HG03060 (cell line): ENCODE results near the gene ERCC6L2.

Source experiments
- ATAC-seq: cut with Tn5 transposase; IDR thresholded peaks from one replicate; pipeline ENCODE4 v1.9.1; 2021; ENCODE audit warnings: low read depth, moderate number of reproducible peaks; ENCODE audit not compliant: unreplicated experiment

Gene ERCC6L2

DNA sequence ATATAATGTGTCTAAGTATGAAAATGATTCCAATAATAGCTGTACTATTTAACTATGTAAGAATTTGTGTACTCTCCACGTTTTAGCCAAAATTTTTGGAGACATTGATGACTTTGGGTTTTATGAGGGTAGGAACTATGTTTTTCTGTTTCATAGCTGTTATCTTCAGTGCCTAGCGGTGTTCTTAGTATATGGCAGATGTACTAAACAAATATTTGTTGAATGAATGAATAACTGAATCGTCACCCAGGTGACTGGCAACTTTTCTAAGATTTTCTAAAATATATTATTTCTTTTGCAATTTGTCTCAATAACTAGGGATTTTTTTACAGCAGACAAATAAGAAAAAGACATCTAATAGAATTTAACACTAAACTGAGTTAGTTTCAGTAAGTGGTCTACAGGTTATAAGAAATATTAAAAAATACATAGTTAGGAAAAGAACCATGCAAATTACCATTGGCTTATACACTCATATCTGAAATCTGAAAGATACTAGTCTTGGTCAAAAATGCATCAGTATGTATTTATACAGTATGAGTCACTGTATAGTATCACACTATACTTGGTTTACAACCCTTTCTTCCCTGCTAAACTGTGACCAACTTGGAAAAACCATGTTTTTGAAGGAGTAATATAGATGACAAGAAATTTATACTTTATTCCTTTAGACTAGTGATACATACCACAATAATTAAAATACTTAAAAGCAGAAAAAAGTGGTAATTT, 10.5 kb upstream of the ERCC6L2 start:
- no peak for ATAC-seq

DNA sequence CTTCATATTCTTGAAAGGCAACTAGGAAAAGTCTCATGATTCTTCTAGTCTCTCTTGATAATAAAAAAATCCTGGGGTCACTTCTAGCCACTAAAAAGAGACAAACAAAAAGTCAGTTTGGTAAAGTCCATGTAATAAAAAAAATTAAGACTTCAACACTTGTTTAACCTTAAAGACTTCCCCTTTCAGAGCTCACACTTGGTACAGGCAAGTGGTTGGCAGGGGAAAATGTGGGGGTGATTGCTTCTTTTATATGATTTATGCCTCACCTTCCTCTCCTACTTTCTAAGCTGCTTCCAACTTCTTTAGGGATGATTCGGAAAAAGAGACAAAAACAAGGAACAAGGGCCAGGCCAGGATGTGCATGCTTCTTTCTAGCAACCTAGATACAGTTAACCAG, 5.1 kb upstream of the ERCC6L2 start:
- no peak for ATAC-seq

DNA sequence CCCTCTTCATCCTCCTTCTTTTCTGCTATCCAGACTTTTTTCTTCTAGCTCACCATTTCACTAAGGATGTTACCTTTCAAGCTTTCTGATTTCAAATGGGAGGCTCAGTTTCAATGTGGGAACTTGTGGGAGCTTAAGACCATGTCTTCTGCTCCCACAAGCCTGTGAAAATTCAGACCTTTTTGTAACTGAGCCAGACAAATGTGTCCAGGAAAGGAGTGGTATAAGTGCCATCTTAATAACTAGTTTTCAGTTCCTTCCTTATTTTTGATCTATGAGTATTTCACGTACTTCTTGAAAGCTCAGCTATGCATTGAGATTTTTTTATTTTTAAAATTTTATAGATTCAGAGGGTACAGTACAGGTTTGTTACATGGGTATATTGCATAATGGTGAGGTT, 4.6 kb upstream of the ERCC6L2 start:
- ATAC-seq: no peak

DNA sequence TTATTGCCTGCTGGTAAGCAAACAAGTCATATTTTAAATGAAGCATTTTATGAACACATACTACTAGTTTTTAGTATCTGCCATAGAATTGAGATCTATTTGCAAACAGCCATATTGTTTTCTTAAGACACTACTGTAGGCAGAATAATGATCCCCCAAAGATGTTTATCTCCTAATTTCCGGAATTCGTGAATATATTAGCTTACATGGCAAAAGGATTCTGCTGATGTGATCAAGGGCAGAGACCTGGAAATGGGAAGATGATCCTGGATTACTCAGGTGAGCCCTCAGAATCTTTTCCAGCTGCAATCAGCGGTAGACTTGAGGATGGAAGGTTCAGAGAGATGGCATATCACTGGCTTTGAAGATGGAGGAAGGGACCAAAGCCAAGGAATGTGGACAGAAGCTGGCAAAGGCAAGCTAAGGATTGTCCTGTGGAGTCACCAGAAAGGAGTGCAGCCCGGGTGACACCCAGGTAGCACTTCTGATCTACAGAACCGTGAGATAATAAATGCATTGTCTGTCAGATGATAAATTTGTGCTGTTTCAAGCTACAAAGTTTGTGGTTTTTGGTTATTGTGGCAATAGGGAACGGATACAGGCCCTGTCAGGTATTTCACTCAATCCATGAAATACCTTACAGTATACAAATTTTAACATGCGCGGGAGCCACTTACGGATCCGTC, 1.0 kb upstream of the ERCC6L2 start:
- no peak for ATAC-seq

DNA sequence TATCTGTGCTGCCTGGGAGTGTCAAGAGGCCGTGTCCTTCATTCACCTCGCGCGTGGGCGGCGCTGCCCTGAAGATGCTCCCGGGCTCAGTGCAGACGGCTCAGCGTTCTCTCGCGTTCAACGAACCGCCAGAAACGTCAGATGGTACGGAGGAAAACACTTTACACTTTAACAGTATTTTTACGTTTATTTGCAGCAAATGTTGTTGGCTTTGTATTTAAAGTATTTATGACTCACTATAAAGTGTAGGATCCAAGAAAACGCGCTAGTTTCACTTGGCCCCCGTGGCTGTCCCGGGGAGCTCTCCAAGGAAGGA, 544 bp upstream of the ERCC6L2 start:
- ATAC-seq: no peak

DNA sequence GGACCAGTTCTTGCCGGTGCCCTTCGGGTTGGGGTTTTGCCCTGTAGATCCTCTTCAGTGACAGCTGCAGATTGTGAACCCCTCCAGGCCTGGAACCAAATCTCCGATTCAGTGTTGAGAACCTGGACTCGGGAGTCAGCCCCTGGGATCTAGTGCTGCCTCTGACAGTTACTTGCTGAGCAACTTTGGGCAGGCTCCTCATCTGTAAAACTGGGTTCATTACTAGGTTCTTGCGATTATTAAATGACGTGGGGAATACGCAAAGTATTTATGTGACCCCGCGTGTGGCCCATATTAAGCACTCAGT, 600 bp downstream of the ERCC6L2 start:
- ATAC-seq: no peak

DNA sequence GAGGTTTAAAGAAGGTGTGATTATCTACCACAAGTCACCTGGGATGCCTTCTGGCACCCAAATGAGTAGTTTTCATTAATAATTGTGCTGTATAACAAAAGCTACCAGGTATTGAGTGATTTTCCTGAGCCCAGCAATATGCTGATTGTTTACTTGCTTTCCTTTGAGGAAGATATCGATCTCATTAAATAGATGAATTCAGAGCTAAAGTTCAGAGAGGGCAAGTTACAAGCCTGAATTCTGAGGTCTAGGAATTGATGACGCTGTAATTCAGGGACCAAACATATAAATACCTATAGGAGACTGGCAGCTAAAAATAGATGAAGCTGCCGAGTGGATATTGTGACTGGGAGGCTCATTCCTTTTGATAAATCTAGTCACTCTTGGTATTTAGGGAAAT, 1.1 kb downstream of the ERCC6L2 start:
- no peak for ATAC-seq

DNA sequence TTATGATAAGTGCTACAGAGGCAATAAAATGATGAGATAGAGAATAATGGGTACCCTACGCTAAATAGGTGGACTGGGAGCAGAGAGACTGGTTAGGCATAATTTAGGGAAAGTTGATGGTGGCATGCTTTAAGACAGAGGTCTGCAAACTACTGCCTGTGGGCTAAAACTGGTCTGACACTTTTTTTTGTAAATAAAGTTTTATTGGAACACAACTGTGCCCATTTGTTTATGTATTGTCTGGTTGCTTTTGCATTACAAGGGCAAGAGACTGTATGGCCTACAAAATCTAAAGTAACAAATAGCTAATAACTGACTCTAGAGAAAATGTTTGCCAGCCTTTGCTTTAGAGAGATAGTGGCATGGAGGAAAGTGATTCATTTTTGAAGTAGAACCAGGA, 2.5 kb downstream of the ERCC6L2 start:
- no peak for ATAC-seq

DNA sequence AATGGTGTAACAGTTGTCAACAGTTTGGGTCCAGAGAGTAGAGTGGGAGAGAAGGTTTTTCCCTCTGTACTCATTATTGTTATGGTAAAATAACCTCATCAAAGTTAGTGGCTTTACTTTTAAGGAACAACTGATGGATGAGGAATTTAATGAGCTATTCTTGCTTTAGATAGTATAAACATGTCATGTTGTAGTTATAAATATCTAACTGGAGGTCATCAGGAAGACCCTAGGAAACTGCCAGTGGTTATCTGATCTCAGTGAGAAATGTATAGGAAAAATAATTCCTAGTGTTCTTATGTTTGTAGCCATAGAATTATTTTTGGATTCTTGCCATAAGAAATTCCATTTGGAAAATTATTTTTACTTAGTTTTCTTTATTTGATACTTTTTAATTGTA, 4.1 kb downstream of the ERCC6L2 start:
- no peak for ATAC-seq

DNA sequence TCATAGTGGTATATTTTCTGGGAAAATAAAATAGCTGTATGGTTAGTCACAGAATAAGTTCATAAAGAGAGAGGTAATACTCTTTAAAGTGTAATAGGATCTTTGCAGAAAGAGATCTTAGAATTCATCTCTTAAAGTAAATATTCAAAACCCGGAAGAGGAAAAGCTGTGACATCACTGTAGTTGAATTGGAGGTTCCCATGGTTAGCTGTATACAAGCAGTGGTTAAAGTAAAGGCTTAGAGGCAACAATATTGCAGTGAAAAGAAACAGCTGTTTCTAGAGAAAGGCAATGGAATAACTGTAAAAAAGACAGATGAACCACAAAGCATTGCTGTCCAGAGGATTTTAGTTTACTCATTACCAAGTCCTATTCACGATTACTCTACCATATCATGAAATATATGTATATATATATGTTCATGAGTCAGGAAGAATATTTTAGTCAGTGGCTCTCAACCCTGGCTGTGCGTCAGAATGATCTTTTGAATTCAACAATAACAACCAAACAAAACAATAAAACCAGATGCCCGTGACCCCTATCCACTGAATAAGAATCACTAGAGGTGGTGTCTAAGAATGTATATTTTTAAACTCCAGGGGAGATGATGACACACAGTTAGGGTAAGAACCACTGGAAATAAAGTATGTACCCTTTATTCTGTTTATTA, 4.7 kb downstream of the ERCC6L2 start:
- ATAC-seq: no peak

DNA sequence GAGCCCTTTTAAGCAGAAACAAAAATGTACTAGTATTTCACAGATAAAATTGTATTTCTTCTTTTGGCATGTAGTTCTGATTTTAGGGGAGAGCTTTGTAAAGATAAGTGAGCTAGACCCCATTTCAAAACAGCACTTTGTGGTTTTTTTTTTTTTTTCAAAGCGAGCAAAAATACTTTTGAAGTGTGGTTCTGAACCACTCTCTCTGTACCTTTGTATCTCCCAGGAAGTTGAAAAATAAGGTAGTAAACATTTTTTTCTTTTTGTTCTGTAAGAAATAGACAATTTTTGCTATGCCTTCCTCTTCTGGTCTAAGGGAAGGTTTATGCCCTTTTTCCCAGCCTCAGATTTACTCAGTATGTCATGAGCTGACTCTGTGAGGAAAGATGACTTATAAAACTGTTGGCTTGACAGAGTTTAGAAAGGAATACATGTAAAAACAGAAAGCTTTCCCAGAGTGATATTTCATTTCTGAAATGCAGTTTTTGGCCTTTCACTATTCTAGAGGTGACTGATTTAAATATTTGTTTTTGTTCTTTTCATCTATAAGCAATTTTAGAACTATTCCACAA, 12.5 kb downstream of the ERCC6L2 start:
- no peak for ATAC-seq

DNA sequence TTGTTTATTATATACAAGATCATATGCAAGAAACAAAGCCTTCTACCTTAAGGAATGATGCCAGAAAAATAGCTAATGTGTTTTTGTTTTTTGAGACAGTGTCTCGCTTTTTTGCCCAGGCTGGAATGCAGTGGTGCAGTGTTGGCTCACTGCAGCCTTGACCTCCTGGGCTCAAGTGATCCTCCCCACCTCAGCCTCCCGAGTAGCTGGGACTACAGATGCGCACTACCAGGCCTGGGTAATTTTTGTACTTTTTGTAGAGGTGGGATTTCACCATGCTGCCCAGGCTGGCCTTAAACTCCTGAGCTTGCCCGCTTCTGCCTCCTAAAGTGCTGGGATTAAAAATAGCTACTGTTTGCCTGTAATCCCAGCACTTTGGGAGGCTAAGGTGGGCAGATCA, 15.1 kb downstream of the ERCC6L2 start:
- no peak for ATAC-seq

DNA sequence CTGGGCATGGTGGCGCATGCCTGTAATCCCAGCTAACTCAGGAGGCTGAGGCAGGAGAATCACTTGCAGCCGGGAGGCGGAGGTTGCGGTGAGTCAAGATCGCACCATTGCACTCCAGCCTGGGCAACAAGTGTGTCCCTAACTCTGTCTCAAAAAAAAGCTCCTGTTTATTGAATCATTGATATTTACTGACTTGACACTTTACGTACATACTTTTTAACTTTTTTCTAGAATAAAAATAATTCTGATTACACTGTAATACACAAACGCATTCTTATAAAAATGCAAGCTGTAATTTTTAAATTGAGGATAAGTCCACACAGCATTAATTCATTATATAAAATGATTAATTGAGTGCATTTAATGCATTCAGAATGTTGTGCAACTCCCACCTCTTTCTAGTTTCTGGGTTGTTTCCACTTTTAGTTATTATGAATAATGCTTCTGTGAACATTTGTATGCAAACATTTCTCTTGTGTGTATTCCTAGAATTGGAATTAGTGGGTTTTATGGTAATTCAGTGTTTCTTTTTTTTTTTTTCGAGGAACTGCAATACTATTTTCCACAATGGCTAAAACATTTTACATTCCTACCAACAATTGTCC, 15.7 kb downstream of the ERCC6L2 start:
- ATAC-seq: no peak

DNA sequence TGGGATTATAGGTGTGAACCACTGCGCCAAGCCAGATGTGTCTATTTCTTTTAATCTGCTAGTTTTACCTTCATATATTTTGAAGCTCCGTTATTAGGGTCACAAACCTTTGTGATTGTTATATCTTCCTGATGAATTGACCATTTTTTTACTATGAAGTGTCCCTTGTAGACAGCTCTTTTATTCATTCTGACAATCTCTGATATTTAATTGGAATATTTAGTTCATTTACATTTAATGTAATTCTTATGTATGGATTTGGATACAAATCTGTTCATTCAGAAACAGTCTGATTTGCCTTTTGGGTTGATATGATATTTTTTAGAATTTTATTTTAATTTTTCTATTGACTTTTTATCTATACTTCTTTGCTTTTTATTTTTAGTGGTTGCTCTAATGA, 17.2 kb downstream of the ERCC6L2 start:
- no peak for ATAC-seq

DNA sequence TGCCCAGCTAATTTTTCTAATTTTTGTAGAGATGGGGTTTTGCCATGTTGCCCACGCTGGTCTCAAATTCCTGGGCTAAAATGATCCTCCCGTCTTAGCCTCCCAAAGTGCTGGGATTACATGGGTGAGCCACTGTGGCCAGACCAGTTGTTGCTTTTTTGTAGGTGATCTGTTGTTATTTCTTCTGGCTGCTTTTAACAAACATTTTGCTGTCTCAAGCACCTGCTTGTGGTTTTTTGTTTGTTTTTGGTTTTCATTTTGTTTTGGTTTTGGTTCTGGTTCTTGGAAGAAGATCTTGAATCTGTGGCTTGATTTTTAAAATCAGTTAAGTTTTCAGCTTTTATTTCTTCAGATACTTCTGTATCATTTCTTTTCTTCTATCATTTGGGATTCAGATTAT, 21.1 kb downstream of the ERCC6L2 start:
- no peak for ATAC-seq

DNA sequence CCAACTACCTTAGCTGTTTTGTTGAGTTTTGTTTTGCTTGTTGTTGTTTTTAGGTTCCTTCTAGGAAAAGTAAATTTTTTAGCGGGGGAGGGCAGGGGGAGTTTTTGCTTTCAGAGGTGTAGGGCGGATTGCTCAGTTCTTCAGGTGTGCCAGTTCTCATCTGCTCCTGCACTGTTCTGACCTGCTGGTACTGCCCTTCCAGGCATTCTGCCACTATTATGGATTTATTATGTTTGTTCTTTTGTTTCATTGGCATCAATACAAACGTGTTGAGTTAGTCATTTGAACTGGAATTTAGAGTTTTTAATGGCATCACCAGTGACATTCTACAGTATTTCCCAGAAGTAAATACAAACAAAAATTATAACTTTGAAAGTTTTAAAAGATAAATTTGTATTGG, 26.0 kb downstream of the ERCC6L2 start:
- ATAC-seq: no peak

DNA sequence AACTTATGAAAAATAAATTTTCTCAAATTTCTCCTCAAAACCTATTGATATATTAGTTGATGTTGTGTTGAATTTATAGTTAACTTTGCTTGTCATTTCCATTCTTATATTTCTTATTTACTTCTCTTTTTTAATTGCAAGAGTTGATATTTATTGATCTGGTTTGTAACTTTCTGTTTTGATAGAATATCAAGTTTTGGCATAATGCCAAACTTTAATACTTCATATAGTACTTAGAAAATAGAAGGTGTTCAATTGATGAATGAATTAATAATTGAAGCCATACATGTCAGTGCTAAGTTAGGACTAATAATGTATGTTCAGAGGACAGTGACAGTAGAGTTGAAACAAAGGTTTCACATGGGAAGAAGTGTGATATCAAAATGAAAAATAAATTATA, 27.9 kb downstream of the ERCC6L2 start:
- ATAC-seq: no peak

DNA sequence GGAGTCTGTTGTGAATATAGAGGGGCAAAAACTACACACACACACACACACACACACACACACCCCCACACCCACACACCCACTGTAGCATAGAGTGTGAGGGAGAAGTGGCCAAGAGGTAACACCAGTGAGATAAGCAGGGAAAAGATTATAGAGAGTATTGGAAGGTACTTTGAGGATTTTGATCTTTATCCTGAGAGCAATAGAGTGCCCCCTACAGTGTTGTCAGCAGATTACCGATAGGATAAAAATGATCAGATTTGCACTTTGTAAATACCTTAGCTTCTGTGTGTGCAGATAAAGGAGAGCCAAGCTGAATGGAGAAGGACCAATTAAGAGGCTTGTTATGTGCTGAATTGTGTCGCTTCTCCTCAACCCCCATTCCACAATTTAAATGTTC, 32.3 kb downstream of the ERCC6L2 start:
- no peak for ATAC-seq

DNA sequence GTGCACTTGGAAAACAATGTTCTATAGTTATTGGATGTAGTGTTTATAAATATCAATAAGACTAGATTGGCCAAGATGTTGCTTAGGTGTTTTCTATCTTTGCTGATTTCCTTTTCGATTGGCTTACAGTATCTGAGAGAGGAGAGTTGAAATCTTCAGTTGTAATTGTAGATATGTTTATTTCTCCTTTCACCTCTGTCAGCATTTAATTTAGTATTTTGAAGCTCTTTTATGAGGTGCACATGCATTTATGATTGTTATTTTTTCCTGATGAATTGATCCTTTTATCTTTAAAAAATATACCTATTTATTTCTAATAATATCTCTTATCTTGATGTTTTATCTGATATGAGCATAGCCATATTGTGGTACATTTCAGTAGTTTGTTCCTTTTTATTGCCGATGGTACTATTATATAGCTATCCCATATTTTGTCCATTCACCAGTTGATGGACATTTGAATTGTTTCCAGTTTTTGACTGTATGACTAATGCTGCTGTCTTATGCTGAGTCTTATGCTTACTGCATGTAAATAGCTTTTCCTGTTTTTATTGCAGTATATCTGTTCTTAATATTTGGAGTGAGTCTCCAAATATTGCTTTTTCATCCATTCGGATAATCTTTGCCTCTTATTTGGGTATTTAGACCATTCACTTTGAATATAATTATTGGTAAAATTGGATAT, 34.7 kb downstream of the ERCC6L2 start:
- ATAC-seq: no peak

DNA sequence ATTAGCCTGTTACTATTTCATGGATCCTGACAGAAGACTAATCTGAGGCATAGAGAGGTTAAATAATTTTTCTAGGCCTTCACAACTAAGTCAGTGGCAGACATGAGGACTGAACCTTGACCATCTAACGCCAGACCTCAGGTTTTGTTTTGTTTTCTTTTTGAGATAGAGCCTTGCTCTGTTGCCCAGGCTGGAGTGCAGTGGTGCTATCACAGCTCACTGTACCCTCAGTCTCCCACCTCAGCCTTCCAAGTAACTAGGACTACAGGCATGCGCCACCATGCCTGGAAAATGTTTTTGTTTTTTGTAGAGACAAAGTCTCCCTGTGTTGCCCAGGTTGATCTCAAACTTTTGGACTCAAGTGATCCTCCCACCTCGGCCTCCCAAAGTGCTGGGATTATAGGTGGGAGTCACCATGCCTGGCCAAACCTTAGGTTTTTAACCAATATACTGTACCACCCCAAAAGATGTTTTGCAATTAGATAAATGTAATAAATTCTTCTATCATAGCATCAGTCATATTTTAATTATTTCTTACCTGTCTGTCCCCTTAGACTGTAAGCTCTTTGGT, 35.4 kb downstream of the ERCC6L2 start:
- no peak for ATAC-seq

DNA sequence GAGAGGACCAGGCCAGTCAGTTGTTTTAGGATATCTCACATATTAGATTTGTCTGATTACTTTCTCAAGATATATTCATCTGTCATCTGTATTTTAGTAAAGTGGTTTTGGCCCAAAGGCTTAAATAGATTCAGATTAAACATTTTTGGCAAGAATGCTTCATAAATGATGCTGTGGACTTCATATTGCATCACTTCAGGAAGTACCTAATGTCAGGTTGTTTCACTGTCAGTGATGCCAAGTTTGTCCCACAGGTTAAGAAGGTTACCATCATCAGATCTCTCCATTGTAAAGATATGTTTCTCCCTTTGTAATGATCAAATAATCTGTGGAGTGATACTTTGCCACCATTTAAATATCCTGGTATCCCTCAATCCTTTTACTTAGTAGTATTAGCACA, 37.3 kb downstream of the ERCC6L2 start:
- no peak for ATAC-seq
